ENCODE data around the gene BCAT1.

GRCh38 chr12:24775073-24775472, 173.8 kb downstream of the BCAT1 start:
- no peak for TF ChIP-seq CTCF (IDR thresholded peaks at IDR 0.05; ENCODE audit: insufficient read depth, low read length, poor library complexity, severe bottlenecking)
- no peak for TF ChIP-seq EZH2phosphoT487 (conservative IDR thresholded peaks at IDR 0.05; ENCODE audit: low read length)

Measured in SU-DHL-6 (cell line).